Right ventricle myocardium superior (tissue), 1 donor: Measurements from ENCODE around the gene ANK2. TPM values are rescaled to one million over a fixed set of nuclear protein-coding genes. Genes with fewer than 3 reads are reported as not detected.
"Not testable (repeated sequence)": the region's sequence is repeated elsewhere in the genome, so short reads cannot be mapped to it uniquely, and the experiment has no call there.

ENCODE experiments used
- ATAC-seq: fragments of 200-7000 bp; cut with Tn5 transposase; one replicate; pipeline ENCODE4 v1.9.1; 2020; ENCODE audit warnings: mild to moderate bottlenecking; ENCODE audit not compliant: poor library complexity
- DNase-seq: peaks from one replicate; pipeline ENCODE4 v3.0.0-alpha.2; 2020
- intact Hi-C: fragments of 100-400 bp; cut with DNase I; formaldehyde crosslinking; loops from one replicate; pipeline ENCODE4 v1.11.2; 2022
- total RNA-seq: library from RNA; stranded (reverse); fragmentation: NEBNext Ultra II Directional; extraction: Animal tissue kit (Norgen Biotek cat#: 25700); gene quantifications from one replicate; pipeline ENCODE4 v1.2.1, GENCODE V29; 2021
- donor health status: DM: no; HTN: yes; CAD: no; lungs with severe emphysema.

ANK2 gene
- total RNA-seq, 1 donor from 2014 or later, result 289 TPM

GRCh38 chr4:113043591-113043990 lies 5.9 kb upstream of the ANK2 start:
- intact Hi-C loops, result no loop called here
- DNase-seq (no peak), ATAC-seq (no peak)

DNA sequence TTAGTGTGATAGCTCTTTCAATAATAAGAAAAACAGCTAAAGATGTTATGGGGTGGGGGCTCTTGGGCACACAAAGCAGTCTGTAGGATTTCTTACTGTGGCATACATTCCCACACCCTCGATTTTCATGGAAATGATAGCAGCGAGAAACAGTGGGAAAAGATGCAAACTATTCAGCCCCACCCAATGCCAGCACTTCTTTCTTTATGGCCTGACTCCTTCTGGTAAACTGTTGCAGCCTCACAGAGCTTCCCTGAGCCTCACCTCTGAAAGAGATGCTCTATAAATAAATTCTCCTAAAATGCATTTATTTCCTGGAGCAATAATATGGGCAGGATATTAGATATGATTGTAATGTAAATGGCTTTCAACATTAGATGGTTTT lies 910 bp downstream of the ANK2 start:
- no peak for DNase-seq
- no peak for ATAC-seq
- intact Hi-C loops, result no loop called here

DNA sequence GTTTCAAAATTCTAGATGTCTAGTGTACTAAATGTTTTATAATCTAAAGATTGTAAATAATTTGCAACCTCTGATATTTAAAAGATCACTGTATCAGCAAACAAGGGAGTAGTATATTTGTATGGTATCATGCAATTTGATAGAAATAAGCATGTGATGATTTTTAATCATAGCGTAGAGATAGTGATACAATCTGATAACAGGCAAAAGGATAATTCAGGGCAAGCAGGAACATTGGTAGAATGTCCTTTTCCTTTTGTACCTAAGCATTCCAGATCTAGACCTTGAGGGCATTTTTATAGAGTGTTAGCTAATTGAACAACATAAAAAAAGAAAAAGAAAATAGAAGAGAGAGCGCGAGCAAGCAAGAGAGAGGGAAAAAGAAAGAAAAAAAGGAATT lies 1.4 kb downstream of the ANK2 start:
- intact Hi-C loops, result no loop called here
- ATAC-seq (no peak), DNase-seq (no peak)

GRCh38 chr4:113051361-113051760 lies 1.9 kb downstream of the ANK2 start:
- DNase-seq, result no peak
- intact Hi-C loops, result no loop called here
- ATAC-seq, result no peak

- DNase-seq (no peak), ATAC-seq (no peak)
- intact Hi-C loops, result no loop called here
Measured at GRCh38 chr4:113052379-113052951, 3.0 kb downstream of the ANK2 start.

- no peak for ATAC-seq
- no peak for DNase-seq
- intact Hi-C loops, result no loop called here
Measured at GRCh38 chr4:113053883-113054282, 4.4 kb downstream of the ANK2 start.

DNA sequence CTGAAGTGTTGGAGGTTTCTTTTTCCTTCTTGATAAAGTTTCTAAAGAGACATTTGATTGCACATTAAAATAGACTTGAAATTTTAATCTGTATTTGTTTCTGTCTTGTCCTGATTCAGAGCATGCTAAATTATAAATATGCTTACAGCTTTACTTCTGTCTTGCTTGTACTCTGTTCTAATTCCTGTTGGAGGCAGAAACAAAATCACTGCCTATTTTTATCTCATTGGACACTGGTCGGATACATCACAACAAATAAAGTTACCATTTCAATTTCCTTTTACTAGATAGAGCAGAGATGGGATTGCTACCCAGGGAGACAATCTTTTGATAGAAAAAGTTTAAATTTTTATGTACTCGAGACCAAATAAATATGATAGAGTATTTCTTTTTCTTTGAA lies 6.9 kb downstream of the ANK2 start:
- DNase-seq (no peak), ATAC-seq (peak; percentile 38)
- intact Hi-C loops, result no loop called here

GRCh38 chr4:113057891-113058290 lies 8.4 kb downstream of the ANK2 start:
- intact Hi-C loops, result no loop called here
- no peak for ATAC-seq
- DNase-seq, result no peak

DNA sequence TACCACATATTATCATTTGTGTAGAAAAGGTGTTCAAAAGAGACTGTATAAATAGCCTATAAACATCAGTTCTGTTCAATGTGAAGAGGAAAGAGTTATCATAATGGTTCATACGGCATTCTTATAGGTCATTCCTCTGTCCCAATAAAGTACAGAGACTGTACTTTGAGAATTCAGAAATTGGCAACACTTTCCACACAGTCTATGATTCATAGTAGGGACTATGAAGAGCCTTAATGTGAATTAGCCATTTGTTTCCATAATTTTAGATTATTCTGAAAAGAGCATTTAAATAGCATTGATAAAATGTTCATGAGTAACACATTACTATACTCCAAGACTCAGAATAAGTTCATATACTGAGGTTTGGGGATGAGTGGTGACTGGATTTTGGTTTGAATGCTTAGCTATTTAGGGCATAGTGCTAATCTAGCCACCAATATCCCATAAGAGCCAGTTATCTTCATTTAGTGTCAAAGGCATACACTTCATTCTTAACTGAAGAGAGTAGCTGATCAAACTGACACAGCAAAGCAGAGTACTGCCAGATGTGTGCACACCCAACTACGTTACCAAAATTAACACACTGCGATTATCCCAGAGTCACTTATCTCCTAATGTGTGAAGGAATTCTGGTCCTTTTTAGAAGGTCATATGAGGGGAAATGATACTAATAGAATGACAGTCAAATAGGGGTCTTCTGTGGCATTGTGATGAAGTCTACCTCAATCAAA lies 10.2 kb downstream of the ANK2 start:
- intact Hi-C loops, result no loop called here
- DNase-seq (no peak), ATAC-seq (peak; percentile 60)

DNA sequence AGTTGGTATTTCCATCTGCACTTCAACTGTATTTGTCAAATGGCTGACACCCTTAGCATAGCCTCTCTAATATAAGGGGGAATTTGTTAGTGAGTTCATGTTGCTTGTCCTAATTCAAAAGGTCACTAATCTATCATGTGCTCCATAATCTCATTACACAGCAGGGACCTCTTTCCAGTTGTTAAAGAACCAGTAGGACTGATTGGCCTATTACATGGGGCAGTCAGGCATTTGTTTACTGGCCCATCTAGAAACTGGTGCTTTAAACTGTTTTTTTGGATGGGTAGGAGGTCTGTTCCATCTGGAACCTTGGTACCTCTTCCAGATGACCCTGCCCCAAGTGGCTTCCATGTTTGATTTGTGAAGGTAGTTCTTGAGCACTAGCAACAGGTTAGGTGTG lies 11.4 kb downstream of the ANK2 start:
- intact Hi-C loops, result no loop called here
- DNase-seq, result no peak

GRCh38 chr4:113064244-113064643 lies 14.8 kb downstream of the ANK2 start:
- DNase-seq (no peak), ATAC-seq (peak; percentile 22)
- intact Hi-C loops, result no loop called here

More for the DNA sequence above, 11.4 kb downstream of the ANK2 start:
- ATAC-seq, result no peak

DNA sequence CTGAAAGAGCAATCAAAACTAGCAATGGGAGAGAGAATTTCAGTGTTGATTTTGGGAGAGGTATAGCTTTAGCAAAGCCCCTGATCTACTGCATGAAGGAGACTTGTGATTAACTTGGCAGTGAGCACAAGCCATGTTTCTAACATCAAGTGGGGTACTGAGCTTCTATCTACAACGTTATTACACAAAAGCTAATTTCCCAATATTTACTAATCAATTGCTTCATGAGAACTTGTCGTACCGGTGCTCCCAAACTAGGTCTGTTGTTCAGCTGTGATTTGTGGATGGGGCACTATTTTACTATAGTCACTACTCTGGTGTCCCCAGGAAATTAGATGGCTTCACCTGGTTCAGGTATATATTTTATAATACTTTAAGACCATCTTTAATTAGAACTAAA lies 16.2 kb downstream of the ANK2 start:
- DNase-seq (no peak), ATAC-seq (no peak)
- intact Hi-C loops, result no loop called here

DNA sequence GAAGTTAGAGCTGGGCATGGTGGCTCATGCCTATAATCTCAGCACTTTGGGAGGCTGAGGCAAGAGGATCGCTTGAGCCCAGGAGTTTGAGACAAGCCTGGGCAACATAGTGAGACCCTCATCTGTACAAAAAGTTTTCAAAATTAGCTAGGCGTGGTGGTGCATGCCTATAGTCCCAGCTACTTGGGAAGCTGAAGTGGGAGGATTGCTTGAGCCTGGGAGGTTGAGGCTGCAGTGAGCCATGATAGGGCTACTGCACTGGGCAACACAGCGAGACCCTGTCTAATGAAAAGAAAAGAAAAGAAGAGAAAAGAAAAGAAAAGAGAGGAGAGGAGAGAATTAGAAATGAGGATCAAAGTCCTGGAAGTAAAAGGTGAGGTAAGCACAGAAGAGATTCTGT lies 19.3 kb downstream of the ANK2 start:
- intact Hi-C loops, ATAC-seq, DNase-seq: not testable (repeated sequence)

DNA sequence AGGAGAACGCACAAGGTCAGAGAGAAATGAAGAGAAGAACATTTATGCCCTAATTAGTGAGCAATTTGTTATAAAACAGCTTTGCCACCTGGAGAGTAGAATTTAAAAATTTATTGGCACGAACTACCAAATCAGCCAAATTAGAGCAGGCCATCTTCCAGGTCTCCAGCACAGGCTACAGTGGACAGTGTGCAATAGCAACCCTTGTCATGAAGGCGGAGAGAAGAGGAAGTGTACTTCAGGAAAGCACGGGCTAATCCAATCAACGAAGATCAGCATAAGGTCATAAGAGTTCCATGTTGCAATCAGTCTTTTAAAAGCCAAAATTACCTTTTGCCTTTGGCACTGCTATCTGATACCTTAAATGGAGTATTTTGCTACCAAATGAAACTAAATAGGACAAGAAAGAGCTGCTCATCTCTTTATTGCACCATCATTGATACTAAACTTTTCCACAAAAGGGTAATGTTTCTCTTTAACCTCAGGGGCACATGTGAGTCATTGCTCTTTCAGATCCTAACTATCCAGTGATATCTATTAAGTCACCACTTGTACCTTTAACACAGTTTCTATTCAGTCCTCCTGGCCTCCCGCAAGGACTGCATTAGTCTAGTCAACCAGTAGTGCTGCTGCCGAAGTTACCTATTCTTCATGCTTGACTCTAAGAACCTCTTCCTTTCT lies 19.9 kb downstream of the ANK2 start:
- intact Hi-C loops, result no loop called here
- DNase-seq, result no peak
- peak; percentile 17 for ATAC-seq

- intact Hi-C loops, result no loop called here
- no peak for ATAC-seq
Measured at GRCh38 chr4:113070755-113071154, 21.3 kb downstream of the ANK2 start.

DNA sequence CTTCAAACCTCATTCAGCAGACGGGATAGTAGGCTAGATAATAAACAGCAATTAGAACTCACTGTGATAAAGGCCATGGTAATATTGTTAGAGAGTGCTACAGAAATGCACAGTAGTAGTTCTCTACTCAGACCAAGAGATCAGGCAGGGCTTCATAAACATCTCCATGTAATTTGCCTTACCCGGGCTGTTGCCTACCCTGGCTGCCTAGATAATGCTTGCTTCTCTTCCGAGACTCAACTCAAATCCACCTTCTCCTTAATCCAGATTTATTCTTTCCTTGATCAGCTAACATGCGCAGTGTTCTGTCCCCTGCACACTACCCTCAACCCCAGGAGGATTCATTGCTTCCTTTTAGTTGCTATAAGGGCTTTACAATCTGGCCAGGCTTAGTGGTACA lies 21.8 kb downstream of the ANK2 start:
- DNase-seq, result no peak
- ATAC-seq, result no peak
- intact Hi-C loops, result no loop called here

More at GRCh38 chr4:113070755-113071154, 21.3 kb downstream of the ANK2 start:
- DNase-seq, result no peak

- DNase-seq, result no peak
- intact Hi-C loops, result no loop called here
- ATAC-seq, result no peak
Measured at GRCh38 chr4:113071805-113072204, 22.4 kb downstream of the ANK2 start.

- intact Hi-C loops, result no loop called here
- no peak for DNase-seq
- no peak for ATAC-seq
Measured at GRCh38 chr4:113073451-113074005, 24.1 kb downstream of the ANK2 start.

DNA sequence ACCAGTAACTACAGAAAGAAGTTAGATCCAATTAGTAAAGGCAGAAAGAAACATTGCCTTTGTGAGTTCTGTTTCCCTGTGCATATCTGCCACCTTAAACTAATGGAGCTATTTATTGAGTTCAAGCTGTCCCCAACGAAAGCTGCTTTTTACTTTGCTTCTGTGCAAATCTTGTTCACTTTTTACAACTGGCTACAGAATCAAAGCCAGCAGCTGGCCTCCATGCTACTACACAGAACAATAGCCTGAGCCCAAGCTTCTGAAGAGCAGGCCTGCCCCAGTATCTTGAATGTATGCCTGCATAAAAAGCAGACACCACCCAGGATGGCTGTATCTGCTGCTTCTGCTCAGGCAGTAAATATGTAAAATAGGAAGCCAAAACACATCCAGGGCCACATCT lies 28.1 kb downstream of the ANK2 start:
- DNase-seq, result no peak
- intact Hi-C loops, result no loop called here
- ATAC-seq, result no peak

DNA sequence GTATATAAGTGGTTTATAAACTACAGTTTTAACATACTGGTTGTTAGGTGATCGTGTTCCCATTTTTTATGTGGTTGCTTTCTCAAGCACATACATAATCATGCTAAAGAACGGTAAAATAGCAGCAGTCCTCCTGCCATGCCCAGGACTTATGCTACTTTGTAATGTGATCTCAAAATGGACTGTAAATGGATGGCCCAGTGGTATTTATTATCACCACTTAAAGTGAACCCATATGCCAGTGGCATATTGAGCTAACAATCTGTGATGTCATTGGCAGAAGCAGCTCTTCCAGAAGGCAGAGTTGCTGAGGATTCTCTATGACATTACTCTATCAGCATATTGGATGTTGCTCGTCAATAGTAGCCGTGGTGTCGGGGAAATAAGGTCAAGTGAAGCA lies 28.6 kb downstream of the ANK2 start:
- no peak for ATAC-seq
- intact Hi-C loops, result no loop called here
- DNase-seq, result no peak
